Natural killer cell (primary cell): ENCODE measurements around the gene CDK13. TPM values are rescaled to one million over a fixed set of nuclear protein-coding genes. Genes with fewer than 3 reads are reported as not detected.

Source experiments
- ATAC-seq, 3 donors: fragments of 150-1000 bp in 2 of 3; fragments of 200-7000 bp in 1 of 3; cut with Tn5 transposase; 1 replicate in 1 of 3; 2 replicates in 2 of 3; pipeline ENCODE4 v1.10.0; 2021; ENCODE audit warnings: mild to moderate bottlenecking in 2 of 3, moderate library complexity in 2 of 3
- DNase-seq, 2 donors: peaks; one replicate each; pipeline versions ENCODE4 v3.0.0 to v3.0.0-alpha.2; 2013 to 2021; ENCODE audit warnings: mixed read lengths in 1 of 2
- H3K27ac ChIP-seq: one replicate; pipeline ENCODE4 v1.5.1; 2013; ENCODE audit warnings: mild to moderate bottlenecking, low read length
- H3K27me3 ChIP-seq: one replicate; pipeline ENCODE4 v1.6.1; 2013; ENCODE audit warnings: low read length; ENCODE audit not compliant: control insufficient read depth, insufficient read depth
- H3K36me3 ChIP-seq: one replicate; pipeline ENCODE4 v1.6.1; 2013; ENCODE audit warnings: low read length; ENCODE audit not compliant: control insufficient read depth, insufficient read depth
- H3K4me1 ChIP-seq: one replicate; pipeline ENCODE4 v1.6.1; 2013; ENCODE audit warnings: low read length; ENCODE audit not compliant: control insufficient read depth, insufficient read depth
- H3K4me3 ChIP-seq: one replicate; pipeline ENCODE4 v1.5.1; 2013; ENCODE audit warnings: low read length
- H3K9me3 ChIP-seq: one replicate; pipeline ENCODE4 v1.6.1; 2013; ENCODE audit warnings: low read length; ENCODE audit not compliant: control insufficient read depth, insufficient read depth
- H3K27ac Mint-ChIP-seq, 2 donors: one replicate each; pipeline ENCODE4 v1.8.0; 2022; ENCODE audit warnings: mild to moderate bottlenecking in 2 of 2, mixed read lengths in 2 of 2, moderate library complexity in 1 of 2
- H3K27me3 Mint-ChIP-seq, 2 donors: one replicate each; pipeline ENCODE4 v1.8.0; 2022; ENCODE audit warnings: low read depth in 2 of 2, mixed read lengths in 2 of 2
- H3K36me3 Mint-ChIP-seq: one replicate; pipeline ENCODE4 v1.8.0; 2022; ENCODE audit warnings: mixed read lengths
- H3K4me1 Mint-ChIP-seq, 2 donors: one replicate each; pipeline ENCODE4 v1.8.0; 2022; ENCODE audit warnings: mixed read lengths in 2 of 2
- H3K4me3 Mint-ChIP-seq: one replicate; pipeline ENCODE4 v1.8.0; 2022; ENCODE audit warnings: mild to moderate bottlenecking, moderate library complexity, mixed read lengths
- H3K9me3 Mint-ChIP-seq, 2 donors: one replicate each; pipeline ENCODE4 v1.8.0; 2022; ENCODE audit warnings: mixed read lengths in 2 of 2
- WGBS: methylation state at CpG from one replicate; pipeline ENCODE4 v1.1.7; 2013; ENCODE audit warnings: missing lambda C conversion rate; ENCODE audit not compliant: insufficient coverage; 5-methylcytosine and 5-hydroxymethylcytosine counted together
- intact Hi-C: fragments of 100-400 bp; cut with micrococcal nuclease; formaldehyde crosslinking; loops from one replicate; pipeline ENCODE4 v1.14.2; 2022
- total RNA-seq, 4 donors: library from RNA; stranded (reverse); fragments of 120-200 nt in 1 of 4; gene quantifications; one replicate each; pipeline versions ENCODE4 v1.2.3 to v1.2.4, GENCODE V29; 2013 to 2022
- TF ChIP-seq, protein P1 (sequence below): fragments of 200-600 bp; IDR thresholded peaks from one replicate; pipeline ENCODE4 v1.8.0; 2022; ENCODE audit warnings: antibody characterized with exemption

The CDK13 gene
- total RNA-seq, 3 donors from 2014 or later (not counting 1 experiment from before 2014, with no cell fraction given): 149 to 179 (median 163) TPM

GRCh38 chr7:39954694-39955093 is 4.6 kb downstream of the CDK13 start:
- H3K9me3 Mint-ChIP-seq: no peaks in the 10 kb centered on the region
- 33% methylated on average over 1 of the region's 4 CpGs for WGBS
- Histone ChIP-seq H3K36me3 (no peaks in the 10 kb centered on the region), H3K9me3 (no peaks in the 10 kb centered on the region), H3K27me3 (no peaks in the 10 kb centered on the region), H3K4me1 (peaks cover 17% of the 10 kb centered on the region), H3K27ac (no peak overlapping the region), H3K4me3 (no peak overlapping the region)
- H3K27me3 Mint-ChIP-seq: no peaks in the 10 kb centered on the region
- no peaks in the 10 kb centered on the region for H3K36me3 Mint-ChIP-seq
- peaks cover 69 to 77% of the 10 kb centered on the region in 2 donors for H3K4me1 Mint-ChIP-seq
- peak overlapping the region; percentile 48 for H3K4me3 Mint-ChIP-seq
- intact Hi-C loops: loop anchor here (5.0 kb wide), 1 partner anchor 33 kb away; no protein-coding TSS in a partner anchor
- TF ChIP-seq, protein P1, sequence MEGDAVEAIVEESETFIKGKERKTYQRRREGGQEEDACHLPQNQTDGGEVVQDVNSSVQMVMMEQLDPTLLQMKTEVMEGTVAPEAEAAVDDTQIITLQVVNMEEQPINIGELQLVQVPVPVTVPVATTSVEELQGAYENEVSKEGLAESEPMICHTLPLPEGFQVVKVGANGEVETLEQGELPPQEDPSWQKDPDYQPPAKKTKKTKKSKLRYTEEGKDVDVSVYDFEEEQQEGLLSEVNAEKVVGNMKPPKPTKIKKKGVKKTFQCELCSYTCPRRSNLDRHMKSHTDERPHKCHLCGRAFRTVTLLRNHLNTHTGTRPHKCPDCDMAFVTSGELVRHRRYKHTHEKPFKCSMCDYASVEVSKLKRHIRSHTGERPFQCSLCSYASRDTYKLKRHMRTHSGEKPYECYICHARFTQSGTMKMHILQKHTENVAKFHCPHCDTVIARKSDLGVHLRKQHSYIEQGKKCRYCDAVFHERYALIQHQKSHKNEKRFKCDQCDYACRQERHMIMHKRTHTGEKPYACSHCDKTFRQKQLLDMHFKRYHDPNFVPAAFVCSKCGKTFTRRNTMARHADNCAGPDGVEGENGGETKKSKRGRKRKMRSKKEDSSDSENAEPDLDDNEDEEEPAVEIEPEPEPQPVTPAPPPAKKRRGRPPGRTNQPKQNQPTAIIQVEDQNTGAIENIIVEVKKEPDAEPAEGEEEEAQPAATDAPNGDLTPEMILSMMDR: no peak
- ATAC-seq (no peak), DNase-seq (no peak)
- peak overlapping the region; percentile 35 to 76 for H3K27ac Mint-ChIP-seq

- intact Hi-C loops: no loop called here
- no peak for ATAC-seq
- no peak overlapping the region for H3K27ac Mint-ChIP-seq
- no peaks in the 10 kb centered on the region for H3K9me3 ChIP-seq
- H3K27ac ChIP-seq: no peak overlapping the region
- H3K36me3 Mint-ChIP-seq: no peaks in the 10 kb centered on the region
- peak overlapping the region; percentile 9 for H3K4me3 Mint-ChIP-seq
- no peak overlapping the region for H3K4me3 ChIP-seq
- peaks cover 20% of the 10 kb centered on the region for H3K4me1 ChIP-seq
- H3K27me3 ChIP-seq: no peaks in the 10 kb centered on the region
- TF ChIP-seq, protein P1: no peak
- H3K36me3 ChIP-seq: no peaks in the 10 kb centered on the region
- WGBS: 54% methylated on average over 2 of the region's 3 CpGs
- H3K4me1 Mint-ChIP-seq: peaks cover 73 to 84% of the 10 kb centered on the region in 2 donors
- no peaks in the 10 kb centered on the region for H3K27me3 Mint-ChIP-seq
- H3K9me3 Mint-ChIP-seq: no peaks in the 10 kb centered on the region
- no peak for DNase-seq
These were observed 8.0 kb downstream of the CDK13 start for GRCh38 chr7:39958038-39958437.

DNA sequence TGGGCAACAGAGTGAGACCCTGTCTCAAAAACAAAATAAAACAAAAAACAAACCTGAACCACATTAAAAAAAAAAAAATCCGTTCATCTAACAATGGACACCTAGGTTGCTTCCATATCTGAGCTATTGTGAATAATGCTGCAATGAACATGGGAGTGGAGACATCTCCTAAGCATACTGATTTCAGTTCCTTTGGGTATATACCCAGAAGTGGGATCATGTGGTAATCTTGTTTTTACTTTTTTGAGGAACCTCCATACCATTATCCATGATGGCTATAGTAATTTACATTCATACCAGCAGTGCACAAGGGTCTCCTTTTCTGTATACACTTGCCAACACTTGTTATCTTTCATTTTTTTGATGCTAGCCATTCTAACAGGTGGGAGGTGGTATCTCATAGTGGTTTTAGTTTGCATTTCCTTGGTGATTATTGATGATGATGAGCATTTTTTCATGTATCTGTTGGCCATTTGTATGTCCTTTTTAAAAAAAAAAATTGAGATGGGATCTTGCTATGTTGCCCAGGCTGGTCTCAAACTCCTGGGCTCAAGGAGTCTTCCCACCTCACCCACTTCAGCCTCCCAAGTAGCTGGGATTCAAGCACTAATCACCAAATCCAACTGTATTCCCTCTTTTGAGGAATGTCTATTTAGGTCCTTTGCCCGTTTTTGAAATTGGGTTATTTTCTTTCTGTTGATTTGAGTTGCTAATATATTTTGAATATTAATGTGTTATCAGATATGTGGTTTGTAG is 17.5 kb downstream of the CDK13 start:
- H3K27ac Mint-ChIP-seq: peak overlapping the region in 1 of 2 donors; percentile 67
- DNase-seq: no peak
- Histone ChIP-seq H3K9me3 (no peaks in the 10 kb centered on the region), H3K36me3 (no peaks in the 10 kb centered on the region), H3K27me3 (no peaks in the 10 kb centered on the region), H3K27ac (no peak overlapping the region), H3K4me3 (no peak overlapping the region), H3K4me1 (peaks cover 26% of the 10 kb centered on the region)
- intact Hi-C loops: loop anchor here (2.0 kb wide), 1 partner anchor 15 kb away; no protein-coding TSS in a partner anchor
- H3K4me1 Mint-ChIP-seq: peaks cover 93 to 98% of the 10 kb centered on the region in 2 donors
- no peaks in the 10 kb centered on the region for H3K27me3 Mint-ChIP-seq
- ATAC-seq: peak in 1 of 3 donors; percentile 10
- no peaks in the 10 kb centered on the region for H3K9me3 Mint-ChIP-seq
- WGBS: 40% methylated on average over 1 of the region's 2 CpGs
- TF ChIP-seq, protein P1: no peak
- H3K36me3 Mint-ChIP-seq: no peaks in the 10 kb centered on the region
- peak overlapping the region; percentile 13 for H3K4me3 Mint-ChIP-seq
